D721Med (cell line): Measurements from ENCODE around the gene HFE.
"Not testable (repeated sequence)": the region's sequence is repeated elsewhere in the genome, so short reads cannot be mapped to it uniquely, and the experiment has no call there.

ENCODE experiments used
- DNase-seq: peaks from one replicate; pipeline ENCODE4 v3.0.0; 2011; ENCODE audit warnings: low spot score; ENCODE audit not compliant: insufficient read length
- FAIRE-seq: peaks from 2 replicates; lab custom pipeline; 2011; peaks lifted over from hg19 to GRCh38; lab: Jason Lieb, UNC
- TF ChIP-seq, protein P1 (sequence below): IDR thresholded peaks from 2 replicates; pipeline ENCODE4 v1.5.1; 2012; ENCODE audit warnings: mild to moderate bottlenecking, control low read depth; ENCODE audit not compliant: insufficient read depth; ENCODE audit errors: missing control alignments

Gene HFE

DNA sequence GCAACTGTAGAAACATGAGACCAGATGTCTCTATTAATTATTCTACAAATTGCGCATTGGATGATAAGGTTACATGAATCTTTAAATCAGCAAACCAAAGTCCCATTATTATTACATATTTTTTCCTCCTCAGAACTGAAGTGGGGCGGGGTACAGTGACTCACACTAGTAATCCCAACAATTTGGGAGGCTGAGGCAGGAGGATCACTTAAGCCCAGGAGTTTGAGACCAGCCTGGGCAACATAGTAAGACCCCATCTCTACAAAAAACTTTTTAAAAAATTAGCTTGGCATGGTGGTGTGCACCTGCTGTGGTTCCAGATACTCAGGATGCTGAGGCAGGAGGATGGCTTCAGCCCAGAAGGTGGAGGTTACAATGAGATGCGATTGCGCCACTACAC is 29.0 kb downstream of the HFE start:
- TF ChIP-seq, protein P1, sequence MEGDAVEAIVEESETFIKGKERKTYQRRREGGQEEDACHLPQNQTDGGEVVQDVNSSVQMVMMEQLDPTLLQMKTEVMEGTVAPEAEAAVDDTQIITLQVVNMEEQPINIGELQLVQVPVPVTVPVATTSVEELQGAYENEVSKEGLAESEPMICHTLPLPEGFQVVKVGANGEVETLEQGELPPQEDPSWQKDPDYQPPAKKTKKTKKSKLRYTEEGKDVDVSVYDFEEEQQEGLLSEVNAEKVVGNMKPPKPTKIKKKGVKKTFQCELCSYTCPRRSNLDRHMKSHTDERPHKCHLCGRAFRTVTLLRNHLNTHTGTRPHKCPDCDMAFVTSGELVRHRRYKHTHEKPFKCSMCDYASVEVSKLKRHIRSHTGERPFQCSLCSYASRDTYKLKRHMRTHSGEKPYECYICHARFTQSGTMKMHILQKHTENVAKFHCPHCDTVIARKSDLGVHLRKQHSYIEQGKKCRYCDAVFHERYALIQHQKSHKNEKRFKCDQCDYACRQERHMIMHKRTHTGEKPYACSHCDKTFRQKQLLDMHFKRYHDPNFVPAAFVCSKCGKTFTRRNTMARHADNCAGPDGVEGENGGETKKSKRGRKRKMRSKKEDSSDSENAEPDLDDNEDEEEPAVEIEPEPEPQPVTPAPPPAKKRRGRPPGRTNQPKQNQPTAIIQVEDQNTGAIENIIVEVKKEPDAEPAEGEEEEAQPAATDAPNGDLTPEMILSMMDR = no peak
- no peak for FAIRE-seq
- DNase-seq = no peak

DNA sequence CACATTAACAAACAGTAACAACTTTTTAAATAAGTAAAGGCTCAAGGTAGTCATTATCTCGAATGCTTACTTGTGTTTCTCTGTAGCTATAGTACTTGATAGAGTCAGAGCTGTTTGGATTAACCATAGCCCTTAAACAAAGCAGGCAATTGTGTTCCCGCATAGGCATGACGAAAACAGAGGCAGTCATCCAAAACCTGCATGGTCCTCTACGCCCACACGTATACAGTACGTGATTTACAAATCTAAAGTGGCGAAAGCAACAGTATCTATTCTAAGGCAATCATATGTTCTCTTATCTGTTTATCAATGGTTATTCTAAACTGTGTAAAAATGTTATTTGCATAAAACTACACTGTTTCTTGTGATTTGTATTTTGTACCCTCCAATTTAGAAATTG is 31.8 kb downstream of the HFE start:
- TF ChIP-seq, protein P1 = no peak
- no peak for FAIRE-seq
- no peak for DNase-seq

DNA sequence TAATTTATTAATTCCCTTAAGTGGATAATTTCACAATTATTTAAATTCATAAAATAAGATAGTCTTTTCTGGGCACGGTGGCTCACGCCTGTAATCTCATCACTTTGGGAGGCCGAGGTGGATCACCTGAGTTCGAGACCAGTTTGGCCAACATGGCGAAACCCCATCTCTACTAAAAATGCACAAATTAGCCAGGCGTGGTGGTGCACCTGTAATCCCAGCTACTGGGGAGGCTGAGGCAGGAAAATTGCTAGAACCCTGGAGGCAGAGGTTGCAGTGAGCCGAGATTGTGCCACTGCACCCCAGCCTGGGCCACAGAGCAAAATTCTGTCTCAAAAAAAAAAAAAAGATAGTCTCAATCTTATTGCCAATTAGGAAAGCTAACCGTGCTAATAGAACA is 32.9 kb downstream of the HFE start:
- not testable (repeated sequence) for DNase-seq, FAIRE-seq

DNA sequence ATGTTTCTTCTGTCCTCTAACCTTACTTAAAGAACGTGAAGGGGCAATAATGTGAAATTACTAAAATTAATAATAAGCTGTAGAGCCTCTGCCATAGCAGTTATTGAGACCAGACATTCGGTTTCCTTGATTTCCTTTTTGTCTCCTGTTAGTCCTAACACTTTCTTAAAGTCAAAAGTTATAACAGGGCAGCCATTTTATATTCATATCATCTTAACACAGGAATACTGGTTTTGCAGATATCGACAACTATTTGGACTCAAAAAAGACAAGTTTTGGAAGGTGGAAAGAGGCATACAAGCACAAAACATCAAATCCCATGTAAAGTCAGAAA is 33.5 kb downstream of the HFE start:
- no peak for DNase-seq
- FAIRE-seq = no peak
- TF ChIP-seq, protein P1 = no peak

DNA sequence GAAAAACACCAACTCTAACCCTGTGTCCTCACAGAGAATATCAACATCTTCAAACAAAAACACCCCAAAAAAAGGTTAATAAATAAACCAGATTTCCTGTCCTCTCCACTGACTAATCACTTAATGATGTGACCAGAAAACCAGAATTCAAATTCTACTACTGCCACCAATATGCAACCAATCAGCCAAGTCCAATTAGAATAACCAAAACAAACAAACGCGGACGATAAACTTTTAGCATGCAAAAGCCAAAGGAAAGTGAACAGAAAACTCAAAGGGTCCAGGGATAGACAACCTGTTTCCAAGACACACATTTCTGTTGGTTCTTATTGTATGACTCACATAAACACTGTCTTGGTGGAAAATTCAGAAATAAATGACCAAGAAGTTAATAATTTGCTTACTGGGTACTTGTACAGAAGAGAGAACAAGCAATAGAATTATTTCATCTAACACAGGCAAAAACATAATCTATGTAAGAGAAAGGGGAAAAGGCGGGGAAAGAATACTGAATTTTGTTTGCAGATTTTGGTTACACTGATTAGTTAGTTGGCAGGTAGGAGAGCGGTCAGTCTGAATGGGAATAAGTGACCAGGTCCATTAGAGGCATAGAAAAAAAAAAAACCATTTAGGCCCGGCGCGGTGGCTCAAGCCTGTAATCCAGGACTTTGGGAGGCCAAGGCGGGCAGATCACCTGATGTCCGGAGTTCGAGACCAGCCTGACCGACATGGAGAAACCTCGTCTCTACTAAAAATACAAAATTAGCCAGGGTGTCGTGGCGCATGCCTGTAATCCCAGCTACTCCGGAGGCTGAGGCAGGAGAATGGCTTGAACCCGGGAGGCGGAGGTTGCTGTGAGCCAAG is 34.1 kb downstream of the HFE start:
- TF ChIP-seq, protein P1 = no peak
- no peak for DNase-seq

DNA sequence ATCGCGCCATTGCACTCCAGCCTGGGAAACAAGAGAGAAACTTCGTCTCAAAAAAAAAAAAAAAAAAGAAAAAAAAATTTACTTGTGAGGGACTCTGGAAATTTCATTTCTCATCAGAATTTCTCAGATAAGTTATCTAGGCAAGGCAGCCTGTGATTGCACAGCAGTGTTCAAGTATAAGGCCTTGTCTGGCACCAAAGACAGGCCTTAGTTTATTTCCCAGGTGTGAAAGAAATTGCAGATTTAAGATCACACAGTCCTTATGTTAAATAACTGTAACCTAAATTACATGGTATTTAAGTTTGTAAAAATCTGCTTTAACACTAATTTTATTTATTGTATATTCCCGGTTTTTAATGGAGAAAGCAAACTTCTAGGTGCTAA is 34.8 kb downstream of the HFE start:
- DNase-seq (no peak), FAIRE-seq (no peak)
- TF ChIP-seq, protein P1 = no peak

More for the DNA sequence above, 34.1 kb downstream of the HFE start:
- no peak for FAIRE-seq

DNA sequence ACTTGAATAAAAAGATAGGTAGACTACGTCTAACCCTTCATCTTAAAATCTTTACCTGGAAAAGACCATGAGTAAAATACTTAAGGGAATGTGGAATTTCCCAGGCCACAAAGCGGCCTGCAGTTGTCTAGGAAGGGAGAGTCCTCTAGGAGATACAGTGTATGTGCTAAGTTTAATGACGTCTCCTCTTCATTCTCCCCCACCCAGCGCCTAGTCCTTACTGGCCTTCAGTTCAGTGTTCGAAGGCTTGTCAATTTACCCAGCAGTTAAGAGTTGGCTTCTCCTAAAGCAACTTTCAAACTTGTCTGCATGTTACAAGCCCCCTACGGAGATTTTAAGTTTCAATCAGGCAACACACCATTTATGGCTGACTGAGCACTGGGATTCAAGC is 35.2 kb downstream of the HFE start:
- FAIRE-seq (no peak), DNase-seq (no peak)

More for the DNA sequence above, 35.2 kb downstream of the HFE start:
- TF ChIP-seq, protein P1 = no peak
